Coronary artery (tissue), 2 donors: ENCODE data around the gene TGM1.

Source experiments
- DNase-seq: peaks from one replicate; pipeline ENCODE4 v3.0.0-alpha.2; 2017; ENCODE audit warnings: low spot score
- H3K27ac ChIP-seq, 2 donors: fragments of 200-600 bp; sonication (generic); one replicate each; pipeline ENCODE4 v1.5.1; 2016 to 2019
- H3K4me3 ChIP-seq: fragments of 200-600 bp; sonication (generic); 2 replicates; pipeline ENCODE4 v1.5.1; 2016; ENCODE audit warnings: mild to moderate bottlenecking, moderate library complexity
- TF ChIP-seq, protein P1 (sequence below): fragments of 200-600 bp; sonication (generic); IDR thresholded peaks from one replicate; pipeline ENCODE4 v1.5.1; 2019; ENCODE audit warnings: antibody characterized with exemption

The TGM1 gene

DNA sequence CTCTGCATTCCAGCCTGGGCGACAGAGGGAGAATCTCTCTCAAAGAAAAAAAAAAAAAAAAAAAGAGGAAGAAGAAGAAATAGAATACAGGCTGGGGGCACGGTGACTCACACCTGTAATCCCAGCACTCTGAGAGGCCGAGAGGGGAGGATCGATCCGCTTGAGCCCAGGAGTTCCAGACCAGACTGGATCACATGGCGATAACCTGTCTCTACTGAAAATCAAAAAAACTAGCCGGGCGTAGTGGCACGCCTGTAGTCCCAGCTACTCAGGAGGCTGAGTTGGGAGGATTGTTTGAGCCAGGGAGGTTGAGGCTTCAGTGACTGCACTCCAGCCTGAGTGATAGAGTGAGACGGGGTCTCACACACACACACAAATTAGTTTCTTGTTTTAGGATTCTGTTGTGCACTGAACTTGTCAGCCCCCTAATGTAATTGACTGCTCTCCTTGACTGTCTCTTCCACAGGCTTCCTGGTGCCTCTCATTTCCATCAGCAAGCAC is 19.6 kb downstream of the TGM1 start:
- Histone ChIP-seq H3K4me3 (peak overlapping the region; percentile 79), H3K27ac (peak overlapping the region; percentile 93 to 98)
- TF ChIP-seq, protein P1, sequence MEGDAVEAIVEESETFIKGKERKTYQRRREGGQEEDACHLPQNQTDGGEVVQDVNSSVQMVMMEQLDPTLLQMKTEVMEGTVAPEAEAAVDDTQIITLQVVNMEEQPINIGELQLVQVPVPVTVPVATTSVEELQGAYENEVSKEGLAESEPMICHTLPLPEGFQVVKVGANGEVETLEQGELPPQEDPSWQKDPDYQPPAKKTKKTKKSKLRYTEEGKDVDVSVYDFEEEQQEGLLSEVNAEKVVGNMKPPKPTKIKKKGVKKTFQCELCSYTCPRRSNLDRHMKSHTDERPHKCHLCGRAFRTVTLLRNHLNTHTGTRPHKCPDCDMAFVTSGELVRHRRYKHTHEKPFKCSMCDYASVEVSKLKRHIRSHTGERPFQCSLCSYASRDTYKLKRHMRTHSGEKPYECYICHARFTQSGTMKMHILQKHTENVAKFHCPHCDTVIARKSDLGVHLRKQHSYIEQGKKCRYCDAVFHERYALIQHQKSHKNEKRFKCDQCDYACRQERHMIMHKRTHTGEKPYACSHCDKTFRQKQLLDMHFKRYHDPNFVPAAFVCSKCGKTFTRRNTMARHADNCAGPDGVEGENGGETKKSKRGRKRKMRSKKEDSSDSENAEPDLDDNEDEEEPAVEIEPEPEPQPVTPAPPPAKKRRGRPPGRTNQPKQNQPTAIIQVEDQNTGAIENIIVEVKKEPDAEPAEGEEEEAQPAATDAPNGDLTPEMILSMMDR, result no peak
- DNase-seq, result peak; percentile 75

DNA sequence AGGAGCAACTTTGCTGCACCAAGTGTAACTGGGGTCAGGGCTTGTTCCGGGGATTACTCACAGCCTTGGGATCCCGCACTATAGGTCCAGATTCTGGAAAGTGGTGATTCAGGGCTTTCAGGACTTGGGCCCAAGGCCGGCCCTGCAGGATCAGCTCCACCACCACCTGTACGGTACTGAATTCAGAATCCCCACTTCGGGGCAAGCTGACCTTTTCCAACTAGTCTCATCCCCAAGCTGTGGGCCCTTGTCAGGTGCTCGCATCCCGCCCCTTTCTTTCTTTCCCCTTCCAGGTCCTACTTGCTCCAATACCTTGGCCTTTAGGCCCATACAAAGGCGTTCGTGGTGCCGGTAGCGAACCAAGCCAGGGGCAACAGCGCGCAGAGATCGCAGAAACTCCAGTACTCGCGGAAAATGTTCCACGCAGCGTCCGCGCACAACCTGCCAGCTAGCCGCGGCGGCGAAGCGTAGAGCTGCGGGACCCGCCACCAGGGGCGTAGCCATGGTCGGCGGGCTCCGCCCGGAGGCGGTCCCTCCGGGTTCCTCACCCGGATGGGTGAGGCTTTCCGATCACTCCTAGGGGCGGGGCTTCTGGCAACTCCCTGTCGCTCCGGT is 21.0 kb downstream of the TGM1 start:
- peak overlapping the region; percentile 79 for H3K4me3 ChIP-seq

DNA sequence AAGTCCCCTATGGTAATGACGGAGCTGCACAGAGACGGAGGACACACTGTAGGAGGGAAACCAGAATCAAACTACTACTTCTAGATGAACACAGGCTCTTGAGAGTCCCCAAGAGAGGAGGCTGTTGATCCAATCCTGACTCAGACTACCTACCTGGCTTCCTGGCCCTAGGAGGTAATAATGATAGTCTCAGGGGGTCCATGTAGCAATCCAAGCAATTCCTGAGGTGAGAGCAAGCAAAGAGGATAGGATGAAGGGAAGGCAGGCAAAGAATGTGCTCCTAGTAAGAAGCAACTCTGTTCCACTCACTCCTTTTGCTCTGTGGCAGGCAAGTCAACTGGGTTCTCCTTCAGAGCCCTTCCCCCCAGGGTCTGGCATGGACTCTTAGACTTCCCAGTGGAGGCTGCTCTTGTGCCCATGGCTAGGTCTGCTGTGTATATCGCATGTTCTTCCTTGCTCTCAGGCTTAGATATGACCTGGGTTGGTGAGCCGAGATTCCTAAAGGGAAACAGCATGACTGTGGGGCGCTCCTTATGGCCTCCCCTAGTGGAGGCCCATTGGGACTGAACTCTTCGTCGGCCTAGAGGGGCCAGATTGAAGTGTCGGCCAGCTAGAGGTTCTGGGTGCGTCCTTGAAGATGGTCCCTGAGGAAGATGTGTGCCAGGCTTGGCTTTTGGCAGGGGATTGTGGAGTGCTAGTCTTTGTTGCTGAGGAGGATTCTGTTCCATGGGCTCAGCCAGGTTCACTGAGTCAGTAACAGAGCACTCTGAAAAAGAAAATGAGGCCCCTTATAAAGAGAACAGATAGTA is 22.7 kb downstream of the TGM1 start:
- H3K27ac ChIP-seq, result peak overlapping the region; percentile 93 to 98
- no peak overlapping the region for H3K4me3 ChIP-seq
- DNase-seq, result no peak
- TF ChIP-seq, protein P1, result no peak

More for the DNA sequence above, 21.0 kb downstream of the TGM1 start:
- TF ChIP-seq, protein P1, result peak; percentile 44
- peak; percentile 97 for DNase-seq
- peak overlapping the region; percentile 93 to 98 for H3K27ac ChIP-seq

DNA sequence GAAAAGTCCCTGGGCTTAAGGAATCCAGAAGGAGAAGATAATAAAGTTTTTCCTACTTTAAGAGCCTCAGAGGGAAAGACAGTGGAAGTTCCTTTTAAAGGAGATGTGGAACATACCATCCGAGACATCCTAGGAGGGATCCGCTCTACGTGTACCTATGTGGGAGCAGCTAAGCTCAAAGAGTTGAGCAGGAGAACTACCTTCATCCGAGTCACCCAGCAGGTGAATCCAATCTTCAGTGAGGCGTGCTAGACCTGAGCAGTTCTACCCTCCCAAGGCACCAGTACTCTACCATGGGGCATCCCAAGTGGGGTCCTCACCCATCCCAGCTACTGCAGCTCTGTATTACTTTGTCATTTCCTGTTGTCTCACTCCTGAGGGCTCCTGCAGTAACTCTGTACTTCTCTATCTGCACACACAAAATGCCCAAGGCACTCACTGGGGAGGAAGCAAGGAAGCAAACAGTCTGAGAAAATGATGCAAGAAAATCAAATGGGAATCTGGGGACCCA is 24.4 kb downstream of the TGM1 start:
- TF ChIP-seq, protein P1, result no peak
- DNase-seq, result no peak
- Histone ChIP-seq H3K4me3 (no peak overlapping the region), H3K27ac (no peak overlapping the region)

DNA sequence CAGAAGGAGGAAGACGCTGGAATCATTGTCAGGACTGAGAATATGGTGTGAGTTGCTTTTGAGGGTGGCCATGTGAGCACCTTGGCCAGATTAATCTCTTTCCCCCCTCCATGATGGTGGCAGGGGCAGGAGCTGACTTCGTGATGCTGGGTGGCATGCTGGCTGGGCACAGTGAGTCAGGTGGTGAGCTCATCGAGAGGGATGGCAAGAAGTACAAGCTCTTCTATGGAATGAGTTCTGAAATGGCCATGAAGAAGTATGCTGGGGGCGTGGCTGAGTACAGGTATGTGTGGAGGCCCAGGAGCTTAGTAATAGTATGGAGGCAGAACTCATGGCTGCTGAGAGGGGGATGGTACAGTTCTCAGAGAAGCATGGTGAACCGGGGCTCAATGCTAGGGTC is 24.9 kb downstream of the TGM1 start:
- no peak for DNase-seq
- no peak overlapping the region for H3K27ac ChIP-seq
- TF ChIP-seq, protein P1, result no peak
- no peak overlapping the region for H3K4me3 ChIP-seq

DNA sequence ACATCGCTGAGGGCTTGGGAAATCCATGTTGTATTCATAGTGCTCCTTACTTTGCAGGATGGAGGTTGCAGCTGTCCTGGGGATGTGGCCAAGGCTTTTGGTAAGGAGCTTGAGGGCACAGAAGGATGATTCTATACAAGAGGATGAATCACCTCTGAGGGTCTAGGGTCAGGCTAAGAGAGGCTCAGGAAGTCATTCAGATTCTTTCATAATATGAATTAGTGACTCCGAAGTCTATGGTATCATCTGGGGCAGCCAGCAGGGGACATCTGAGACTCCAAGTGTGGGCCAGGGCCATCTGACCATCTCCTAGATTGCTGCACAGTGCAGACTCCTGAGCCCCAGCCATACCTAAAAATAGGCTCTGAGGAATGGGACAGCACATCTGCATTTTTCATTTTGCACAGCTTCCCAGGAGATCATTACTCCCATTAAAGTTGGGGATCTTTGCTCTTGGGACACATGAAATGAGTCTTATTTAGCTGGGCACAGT is 25.5 kb downstream of the TGM1 start:
- Histone ChIP-seq H3K4me3 (no peak overlapping the region), H3K27ac (no peak overlapping the region)
- DNase-seq, result no peak
- TF ChIP-seq, protein P1, result no peak
